GM23248 (cell line): ENCODE measurements around the gene PLCL2.

Experiments used
- EZH2 ChIP-seq: fragments of 200-600 bp; sonication (generic); IDR thresholded peaks from 2 replicates; pipeline ENCODE4 v1.6.1; 2018; ENCODE audit warnings: antibody characterized with exemption, mild to moderate bottlenecking; ENCODE audit not compliant: insufficient read depth, poor library complexity, severe bottlenecking
- EZH2phosphoT487 ChIP-seq: fragments of 200-600 bp; sonication (generic); IDR thresholded peaks from 2 replicates; pipeline ENCODE4 v1.6.1; 2018; ENCODE audit warnings: antibody characterized with exemption, moderate library complexity, mild to moderate bottlenecking, low read depth; ENCODE audit not compliant: insufficient read depth

DNA sequence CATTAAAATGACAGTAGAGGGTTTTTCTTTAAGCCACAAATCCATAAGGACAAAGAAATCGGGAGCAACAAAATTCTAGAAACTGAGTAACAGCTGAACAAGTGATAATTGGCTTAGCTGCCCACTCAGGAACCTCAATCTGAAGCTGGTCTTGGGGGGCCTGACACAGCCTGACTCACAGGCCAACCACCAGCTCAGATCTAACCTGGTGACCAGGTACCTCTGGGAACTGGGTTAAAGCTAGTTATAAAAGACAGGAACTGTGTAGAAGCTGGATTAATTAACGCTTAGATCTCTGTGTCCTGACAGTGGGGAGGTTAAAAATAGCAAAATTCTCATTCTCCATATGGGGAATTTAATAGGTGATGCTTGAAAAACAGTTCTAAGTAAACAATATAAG is 161.9 kb downstream of the PLCL2 start:
- no peak for TF ChIP-seq EZH2
- no peak for TF ChIP-seq EZH2phosphoT487
